ELR (cell line): ENCODE results near the gene GTF2IRD1.
"Not testable (repeated sequence)": the region's sequence is repeated elsewhere in the genome, so short reads cannot be mapped to it uniquely, and the experiment has no call there.

Source experiments
- DNase-seq: peaks from one replicate; pipeline ENCODE4 v3.0.0-alpha.2; 2015; ENCODE audit warnings: low read depth

The GTF2IRD1 gene

DNA sequence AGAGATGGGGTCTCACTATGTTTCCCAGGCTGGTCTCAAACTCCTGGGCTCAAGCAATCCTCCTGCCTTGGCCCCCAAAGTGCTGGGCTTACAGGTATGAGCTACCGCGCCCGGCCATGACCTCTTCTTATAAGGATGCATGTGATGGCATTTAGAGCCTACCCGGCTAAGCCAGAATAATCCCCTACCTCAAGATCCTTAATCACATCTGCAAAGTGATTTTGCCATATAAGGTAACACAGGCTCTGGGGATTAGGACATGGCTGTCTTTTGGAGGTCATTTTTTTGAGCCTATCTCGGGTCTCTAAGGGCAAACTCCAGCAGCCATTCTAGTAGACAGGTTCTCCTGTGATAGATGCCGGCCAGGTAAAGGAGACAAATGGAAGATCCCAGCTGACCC, 39.6 kb downstream of the GTF2IRD1 start:
- no peak for DNase-seq

DNA sequence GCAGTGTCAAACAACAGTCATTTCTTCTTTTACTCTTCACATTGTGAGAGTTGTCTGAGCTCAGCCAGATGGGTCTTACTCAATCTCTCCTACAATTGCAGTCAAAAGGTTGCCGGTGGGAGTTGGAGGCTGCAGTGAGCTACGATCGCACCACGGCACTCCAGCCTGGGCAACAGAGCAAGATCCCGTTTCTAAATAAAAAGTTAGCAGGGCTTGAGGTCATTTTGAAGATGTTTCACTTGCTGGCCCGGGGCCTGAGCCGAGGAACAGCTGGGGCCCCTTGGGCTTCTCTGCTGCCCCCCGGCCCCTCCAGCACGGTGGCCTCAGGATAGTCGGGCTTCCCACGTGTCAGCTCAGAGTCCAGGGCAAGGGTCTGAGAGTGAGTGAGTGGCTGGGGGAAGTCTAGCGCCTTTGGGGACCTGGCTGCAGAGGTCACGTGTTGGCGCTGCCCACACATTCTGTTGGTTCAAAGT, 40.4 kb downstream of the GTF2IRD1 start:
- DNase-seq: no peak

DNA sequence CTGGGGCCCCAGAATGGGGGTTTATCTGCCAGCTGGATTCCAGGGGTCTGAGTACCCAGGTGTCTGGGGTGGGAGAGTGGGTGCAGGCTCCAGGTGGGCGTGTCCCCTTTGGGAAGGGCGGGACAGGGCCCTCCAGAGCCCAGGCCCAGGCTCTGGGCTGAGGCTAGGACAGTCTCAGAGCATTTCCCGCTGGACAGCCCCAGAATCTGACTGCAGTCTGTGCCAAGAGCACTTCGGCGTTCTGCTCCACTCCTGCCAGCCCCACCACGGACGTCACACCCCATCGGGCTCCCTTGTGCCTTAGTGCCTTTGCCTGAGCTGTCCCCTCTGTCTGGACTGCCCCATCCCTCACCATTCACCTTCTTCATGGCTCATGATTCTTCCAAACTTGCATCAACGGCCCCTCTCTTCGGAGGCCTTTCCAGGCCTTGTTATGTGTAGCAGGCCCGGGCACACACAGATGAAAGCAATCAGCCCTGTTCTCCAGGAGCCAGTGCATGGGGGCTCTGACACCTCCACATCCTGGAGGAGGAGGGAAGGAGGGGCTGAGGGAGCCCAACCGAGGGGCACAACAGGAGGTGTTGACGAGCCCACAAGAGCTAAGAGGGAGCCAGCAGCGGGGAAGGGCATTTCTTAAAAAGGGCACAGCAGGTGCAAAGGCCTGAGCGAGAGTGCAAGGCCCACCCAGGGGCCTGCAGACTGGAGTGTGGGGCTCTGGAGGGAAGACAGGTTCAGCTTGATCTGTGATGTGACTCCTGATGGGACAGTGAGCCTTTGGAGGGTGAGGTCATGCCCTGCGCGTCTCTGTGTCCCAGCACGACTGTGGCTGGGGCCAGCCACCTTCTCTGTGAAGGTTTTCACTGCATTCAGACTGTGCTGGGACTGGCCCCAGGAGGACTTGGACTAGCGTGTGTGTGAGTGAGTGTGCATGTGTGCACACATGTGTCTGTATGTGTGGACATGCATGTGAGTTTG, 41.7 kb downstream of the GTF2IRD1 start:
- no peak for DNase-seq

DNA sequence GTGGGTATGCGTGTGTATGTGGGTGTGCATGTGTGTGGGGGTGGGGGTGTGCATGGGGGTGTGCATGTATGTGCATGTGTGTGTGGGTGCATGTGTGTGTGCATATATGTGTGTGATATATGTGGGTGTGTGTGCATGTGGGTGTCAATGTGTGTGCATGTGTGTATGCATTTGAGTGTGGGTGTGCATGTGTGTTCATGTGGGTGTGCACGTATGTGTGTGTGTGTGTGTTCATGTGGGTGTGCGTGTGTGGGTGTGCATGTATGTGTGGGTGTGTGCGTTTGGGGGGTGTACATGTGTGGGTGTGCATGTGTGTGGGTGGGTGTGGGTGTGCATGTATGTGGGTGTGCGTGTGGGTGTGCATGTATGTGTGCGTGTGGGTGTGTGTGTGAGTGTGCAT, 42.6 kb downstream of the GTF2IRD1 start:
- DNase-seq: no peak

DNA sequence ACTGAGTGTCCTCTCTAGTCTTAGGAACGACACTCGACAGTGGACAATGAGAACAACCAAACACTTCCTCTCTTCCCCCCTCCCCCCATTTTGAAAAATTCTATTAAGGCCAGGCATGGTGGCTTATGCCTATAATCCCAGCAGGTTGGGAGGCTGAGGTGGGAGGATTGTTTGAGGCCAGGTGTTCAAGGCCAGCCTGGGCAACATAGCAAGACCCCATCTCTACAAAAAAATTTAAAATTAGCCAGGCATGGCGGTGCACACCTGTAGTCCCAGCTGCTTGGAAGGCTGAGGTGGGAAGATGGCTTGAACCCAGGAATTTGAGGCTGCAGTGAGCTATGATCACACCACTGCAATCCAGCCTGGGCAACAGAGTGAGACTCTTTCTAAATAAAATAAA, 43.1 kb downstream of the GTF2IRD1 start:
- DNase-seq: not testable (repeated sequence)

DNA sequence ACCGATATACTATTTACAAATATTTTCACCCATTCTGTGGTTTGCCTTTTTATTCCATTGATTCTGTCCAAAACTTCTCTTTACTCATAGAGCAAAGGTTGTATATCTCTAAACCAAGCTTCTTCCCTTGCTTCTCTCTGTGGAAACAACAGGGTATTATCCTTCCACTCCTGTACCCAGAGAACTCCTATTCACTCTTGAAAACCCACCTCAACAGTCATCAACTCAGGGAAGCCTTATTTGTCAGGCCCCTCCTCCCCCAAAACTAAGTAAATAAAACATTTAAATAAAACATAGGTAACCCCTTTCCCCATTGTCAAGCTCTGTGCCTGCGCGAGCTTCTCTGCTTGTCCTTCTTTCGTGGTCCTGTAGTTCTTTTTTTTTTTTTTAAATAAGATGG, 44.6 kb downstream of the GTF2IRD1 start:
- DNase-seq: no peak

DNA sequence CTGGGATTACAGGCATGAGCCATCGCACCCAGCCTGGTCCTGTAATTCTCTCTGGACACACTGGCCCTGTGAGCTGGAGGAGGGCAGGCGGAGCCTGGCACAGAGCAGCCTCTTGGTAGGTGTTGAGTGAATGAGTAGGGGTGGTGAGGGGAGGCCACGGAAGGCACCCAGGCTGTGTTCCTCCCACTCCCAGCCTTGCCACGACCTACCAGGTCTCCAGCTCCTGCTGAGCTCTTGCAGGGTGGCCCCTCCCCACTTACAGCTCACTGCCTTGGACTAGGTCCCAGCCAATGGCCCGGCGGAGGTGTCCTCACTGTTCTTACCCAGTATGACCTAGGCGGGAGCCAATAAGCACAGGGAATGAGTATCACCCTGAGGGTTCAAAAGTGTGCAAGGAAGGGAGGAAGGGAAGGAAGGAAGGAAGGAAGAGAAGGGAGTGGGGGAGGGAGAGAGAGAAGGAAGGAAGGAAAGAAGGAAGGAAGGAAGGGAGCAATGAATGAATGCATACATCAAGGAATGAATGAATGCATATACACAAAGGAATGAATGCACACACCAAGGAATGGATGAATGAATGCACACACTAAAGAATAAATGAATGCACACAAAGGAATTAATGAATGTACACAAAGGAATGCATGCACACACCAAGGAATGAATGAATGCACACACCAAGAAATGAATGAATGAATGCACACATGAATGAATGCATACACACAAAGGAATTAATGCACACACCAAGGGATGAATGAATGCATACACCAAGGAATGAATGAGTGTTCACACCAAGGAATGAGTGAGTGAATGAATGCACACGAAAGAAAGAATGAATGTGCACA, 45.5 kb downstream of the GTF2IRD1 start:
- DNase-seq: no peak

DNA sequence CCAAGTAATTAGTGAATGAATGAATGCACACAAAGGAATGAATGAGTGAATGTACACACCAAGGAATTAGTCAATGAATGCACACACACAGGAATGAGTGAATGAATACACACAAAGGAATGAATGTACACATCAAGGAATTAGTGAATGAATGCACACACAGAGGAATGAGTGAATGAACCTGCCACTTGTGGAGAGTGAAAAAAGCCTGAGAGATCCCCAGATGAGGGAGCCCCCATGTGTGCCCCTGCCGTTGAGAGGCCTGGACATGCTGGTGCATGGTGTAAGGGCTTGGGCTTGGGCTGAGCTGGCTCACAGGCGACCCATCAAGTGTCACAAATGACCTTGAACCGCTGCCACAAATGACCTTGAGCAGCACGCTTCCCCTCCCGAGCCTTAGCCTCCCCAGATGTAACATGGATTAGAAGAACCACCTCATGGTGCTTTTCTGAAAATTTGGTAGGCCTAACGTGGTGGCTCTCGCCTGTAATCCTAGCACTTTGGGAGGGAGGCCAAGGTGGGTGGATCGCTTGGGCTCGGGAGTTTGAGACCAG, 46.2 kb downstream of the GTF2IRD1 start:
- no peak for DNase-seq

DNA sequence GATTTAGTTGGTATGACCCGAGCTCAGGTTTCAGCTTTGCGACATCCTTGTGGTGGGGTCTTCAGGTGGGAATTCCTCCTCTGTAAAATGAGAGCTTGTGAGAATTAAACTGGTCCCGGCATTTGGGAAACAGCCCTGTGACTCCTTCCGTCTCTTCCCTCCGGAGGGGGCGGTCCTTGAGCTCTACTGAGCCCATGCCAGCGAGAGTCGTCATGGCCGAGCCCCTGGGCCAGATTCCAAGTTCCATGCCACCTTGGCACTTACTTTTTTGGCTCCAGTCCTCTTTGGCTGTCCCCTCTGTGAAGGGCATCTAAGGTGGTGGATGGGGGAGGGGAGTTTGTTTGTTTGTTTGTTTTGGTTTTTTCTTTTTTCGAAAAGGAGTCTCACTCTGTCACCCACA, 47.6 kb downstream of the GTF2IRD1 start:
- no peak for DNase-seq

DNA sequence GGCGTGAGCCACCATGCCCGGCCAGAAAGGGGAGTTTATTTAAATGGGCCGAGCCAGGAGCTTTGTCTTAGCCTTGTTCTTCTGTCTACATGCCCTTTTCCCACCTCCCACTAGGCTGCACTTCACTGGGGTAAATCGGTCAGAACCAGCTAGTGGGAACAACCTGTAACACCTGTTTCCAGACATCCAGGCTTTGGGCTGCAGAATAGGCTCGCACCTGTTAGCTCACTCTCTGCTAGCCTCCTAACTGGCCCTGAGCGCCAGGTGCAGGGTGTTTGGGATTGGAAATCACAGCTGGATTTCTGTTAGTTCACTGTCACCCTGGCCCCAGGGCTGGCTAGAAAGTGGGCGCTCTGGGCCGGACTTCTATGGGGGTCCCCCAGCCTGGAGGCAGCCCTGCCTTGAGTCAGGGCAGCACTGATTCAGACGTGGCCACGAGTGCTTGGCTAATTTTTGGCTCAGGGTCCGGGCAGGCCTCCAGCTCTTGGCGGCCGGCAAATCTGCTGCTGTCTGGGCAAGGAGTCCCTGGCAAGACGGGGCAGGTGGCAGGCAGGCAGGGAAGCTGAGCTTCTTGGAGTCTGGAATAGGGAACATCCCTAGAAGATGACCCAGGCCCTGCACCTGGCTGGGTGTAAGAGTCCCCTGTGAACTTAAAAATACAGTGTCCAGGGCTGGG, 48.6 kb downstream of the GTF2IRD1 start:
- no peak for DNase-seq

DNA sequence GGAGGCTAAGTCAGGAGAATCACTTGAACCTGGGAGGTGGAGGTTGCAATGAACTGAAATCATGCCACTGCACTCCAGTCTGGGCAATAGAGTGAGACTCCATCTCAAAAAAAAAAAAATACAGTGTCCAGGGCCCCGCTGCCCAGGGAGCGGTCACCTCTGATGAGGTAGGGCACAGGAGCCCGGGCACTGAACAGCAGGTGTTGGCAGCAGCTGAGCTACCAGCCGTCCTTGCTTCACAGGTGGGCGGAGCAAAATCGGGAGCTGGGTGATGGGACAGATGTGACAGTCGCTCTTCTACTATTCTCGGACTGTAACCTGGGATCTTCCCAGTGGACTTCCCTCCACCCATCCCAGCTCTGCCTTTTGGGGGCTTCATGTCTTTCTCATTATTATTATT, 49.4 kb downstream of the GTF2IRD1 start:
- no peak for DNase-seq

DNA sequence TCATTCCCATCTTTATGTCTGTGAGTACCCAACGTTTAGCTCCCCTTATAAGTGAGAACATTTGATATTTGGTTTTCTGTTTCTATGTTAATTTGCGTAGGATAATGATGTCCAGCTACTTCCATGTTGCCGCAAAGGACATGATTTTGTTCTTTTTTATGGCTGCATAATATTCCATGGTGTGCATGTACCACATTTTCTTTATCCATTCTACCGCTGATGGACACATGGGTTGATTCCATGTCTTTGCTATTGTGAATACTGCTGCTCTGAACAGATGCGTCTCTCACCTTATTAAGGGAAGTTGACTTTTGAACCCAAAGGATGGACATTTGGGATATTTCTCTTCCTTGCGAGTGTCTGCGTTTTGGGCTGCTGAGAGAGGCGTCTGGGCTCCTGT, 50.2 kb downstream of the GTF2IRD1 start:
- DNase-seq: no peak

DNA sequence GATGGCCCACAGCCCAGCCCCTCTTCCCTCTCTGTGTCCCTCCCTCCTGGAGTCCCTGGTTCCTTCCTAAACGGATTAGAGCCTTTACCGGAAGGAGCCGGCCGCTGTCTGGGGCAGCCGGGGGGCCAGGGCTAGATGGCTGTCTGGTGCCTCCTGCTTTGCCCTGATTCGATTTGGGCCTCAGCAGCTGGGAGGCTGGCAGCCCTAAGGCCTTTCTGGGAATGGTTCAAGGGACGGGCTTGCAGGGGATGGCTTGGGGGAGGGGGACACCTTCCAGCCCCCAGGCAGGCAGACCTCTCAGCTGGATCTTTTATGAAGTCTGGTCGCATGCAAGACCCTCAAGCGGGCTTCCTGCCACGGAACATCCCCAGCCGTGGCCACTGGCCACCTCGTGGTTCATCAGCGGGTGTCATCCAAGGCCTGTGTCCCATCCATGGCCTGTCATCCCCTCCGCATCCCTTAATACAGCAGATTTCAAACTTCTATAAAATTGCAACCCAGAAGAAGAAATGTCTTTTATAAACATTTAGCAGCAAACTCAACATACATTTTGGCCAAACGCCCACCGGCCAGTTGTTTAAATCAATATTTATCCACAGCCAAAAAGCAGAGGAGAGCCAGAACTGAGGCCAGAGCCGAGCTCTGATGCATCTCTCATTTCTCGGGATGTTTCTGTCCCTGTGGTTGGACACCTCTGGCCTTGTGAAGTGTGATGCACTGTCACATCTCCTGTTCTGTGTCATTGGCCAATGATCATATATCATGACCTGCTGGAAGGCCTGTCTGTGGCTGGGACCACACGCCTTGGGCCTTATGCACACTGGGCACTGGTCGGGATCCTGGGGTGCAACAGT, 52.0 kb downstream of the GTF2IRD1 start:
- no peak for DNase-seq

DNA sequence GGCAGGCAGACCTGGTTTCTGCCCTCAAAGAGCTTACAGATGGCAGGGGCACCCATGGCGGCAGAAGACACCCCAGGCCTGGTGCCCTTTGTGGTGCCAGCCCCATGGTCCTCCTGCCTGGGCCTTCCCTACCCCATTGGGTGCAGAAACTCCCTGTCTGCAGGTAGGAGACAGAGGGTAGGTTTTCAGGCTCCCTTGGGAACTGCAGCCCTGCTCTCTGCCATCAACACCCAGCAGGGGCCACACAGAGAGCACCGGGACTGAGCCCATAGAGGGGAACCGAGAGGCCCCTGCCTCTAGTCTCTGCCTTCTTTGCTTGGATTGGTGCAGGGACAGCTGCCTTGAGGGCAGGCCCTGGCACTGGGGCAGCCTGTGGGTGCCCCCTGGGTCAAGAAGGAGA, 52.6 kb downstream of the GTF2IRD1 start:
- no peak for DNase-seq

DNA sequence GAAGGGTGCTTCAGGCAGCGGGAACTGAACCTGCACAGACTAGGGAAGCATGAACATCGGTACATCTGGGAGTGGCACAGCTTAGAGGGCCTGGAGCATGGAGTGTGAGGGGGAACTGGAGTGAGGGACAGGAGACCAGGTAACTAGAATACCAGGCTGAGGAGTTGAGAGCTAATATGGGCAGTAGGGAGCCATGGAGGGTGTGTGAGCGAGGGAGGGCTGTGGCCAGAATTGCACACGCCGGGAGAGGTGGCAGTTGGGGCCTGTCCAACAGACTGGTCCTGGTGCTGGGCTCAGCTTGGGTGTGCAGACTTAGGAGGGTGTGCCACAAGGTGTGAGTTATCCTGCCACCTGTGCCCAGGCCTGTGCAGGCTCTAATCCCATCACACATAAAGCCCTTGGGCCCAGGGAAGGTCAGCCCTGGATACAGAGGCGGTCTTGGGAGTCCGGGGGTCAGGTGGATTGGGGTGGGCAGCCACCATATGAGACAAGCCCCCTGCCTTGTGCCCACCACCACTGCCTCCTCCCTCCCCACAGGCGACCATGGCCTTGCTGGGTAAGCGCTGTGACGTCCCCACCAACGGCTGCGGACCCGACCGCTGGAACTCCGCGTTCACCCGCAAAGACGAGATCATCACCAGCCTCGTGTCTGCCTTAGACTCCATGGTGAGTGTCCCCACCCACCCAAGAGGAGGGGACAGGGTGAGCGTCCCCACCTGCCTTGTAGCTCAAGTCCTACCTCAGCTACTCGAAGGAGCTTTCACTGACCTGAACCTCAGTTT, 54.0 kb downstream of the GTF2IRD1 start:
- no peak for DNase-seq

DNA sequence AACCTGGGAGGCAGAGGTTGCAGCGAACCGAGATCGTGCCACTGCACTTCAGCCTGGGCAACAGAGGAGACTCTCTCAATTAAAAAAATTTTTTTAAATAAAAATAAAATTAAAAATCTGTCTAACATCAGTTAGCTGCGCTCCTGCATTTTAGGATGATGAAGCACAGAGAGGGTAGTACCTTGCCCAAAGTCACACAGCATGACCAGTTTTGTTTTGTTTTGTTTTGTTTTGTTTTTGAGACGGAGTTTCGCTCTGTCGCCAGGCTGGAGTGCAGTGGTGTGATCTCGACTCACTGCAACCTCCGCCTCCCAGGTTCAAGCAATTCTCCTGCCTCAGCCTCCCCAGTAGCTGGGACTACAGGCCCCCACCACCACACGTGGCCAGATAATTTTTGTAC, 55.7 kb downstream of the GTF2IRD1 start:
- DNase-seq: not testable (repeated sequence)

DNA sequence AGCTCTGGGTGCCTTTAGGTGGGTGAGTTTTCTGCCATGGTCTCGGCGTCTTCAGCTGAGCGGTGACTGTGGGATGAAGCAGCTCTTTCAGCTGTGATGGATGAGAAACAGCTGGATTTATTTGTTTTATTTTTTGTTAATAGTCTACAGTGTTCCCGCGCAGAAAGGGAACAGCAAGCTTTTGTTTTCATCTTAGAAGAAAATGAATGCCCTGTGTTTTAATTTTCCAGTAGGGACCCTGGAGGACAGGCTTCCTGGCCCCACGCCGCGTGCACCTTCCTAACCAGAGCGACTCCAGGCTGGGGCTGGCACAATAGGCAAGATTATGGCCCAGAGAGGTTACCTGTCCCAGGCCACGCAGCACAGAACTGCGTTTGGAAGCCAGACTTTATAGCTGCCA, 57.6 kb downstream of the GTF2IRD1 start:
- DNase-seq: no peak

DNA sequence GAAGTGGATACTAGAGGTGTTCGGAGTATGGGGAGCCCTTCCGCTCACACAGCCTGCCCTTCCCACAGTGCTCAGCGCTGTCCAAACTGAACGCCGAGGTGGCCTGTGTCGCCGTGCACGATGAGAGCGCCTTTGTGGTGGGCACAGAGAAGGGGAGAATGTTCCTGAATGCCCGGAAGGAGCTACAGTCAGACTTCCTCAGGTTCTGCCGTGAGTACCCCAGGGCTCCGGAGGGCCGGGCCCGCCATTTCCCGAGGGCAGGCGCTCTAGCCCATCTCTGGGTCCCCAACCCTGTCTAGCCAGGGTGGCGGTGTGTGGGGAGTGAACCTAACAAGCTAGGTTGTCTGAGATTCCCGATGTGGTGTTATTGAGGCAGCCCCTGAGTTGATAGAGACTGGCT, 59.1 kb downstream of the GTF2IRD1 start:
- no peak for DNase-seq

DNA sequence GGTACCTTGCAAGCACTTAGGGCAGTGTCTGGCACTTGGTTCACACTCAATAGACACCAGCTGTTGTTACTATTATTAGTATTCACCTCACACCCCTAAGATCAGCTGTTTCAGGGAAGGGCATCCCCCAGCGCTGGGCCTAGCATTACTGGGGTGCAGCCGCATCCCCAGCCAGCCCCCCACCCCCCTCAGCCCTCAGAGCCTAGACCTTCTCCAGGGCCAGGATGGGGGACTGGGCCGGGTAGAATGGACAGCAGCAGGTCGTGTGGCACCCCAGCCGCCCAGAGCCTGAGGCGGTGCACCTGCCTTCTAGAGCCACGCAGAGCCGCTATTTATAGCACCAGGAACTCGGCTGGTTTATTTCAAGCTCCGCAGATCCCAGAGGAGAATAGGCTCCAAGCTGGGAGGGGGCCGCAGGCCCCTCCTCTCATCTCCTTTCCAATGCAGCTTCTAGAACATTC, 60.5 kb downstream of the GTF2IRD1 start:
- no peak for DNase-seq

DNA sequence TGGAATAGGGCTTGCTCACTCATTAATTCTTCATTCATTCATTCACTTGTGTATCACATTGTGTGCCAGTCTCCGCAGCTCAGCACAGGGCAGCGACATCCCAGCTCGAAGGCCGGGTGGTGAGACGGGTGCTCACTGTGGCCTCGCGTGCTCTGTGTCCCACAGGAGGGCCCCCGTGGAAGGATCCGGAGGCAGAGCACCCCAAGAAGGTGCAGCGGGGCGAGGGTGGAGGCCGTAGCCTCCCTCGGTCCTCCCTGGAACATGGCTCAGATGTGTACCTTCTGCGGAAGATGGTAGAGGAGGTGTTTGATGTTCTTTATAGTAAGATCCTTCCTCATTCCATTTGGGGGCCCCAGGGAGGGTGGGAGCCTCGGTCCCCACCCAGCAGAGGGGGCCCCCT, 61.6 kb downstream of the GTF2IRD1 start:
- no peak for DNase-seq
